GM21526 (cell line): ENCODE results near the gene INPP5A.

Source experiments
- ATAC-seq: cut with Tn5 transposase; IDR thresholded peaks from one replicate; pipeline ENCODE4 v1.9.1; 2021; ENCODE audit warnings: moderate library complexity; ENCODE audit not compliant: unreplicated experiment, low FRiP score

The INPP5A gene

GRCh38 chr10:132804785-132805426 lies 267.3 kb downstream of the INPP5A start:
- no peak for ATAC-seq

GRCh38 chr10:132805599-132805998 lies 268.0 kb downstream of the INPP5A start:
- no peak for ATAC-seq

- ATAC-seq = no peak
Observed at GRCh38 chr10:132806110-132806509, 268.5 kb downstream of the INPP5A start.

- ATAC-seq = no peak
Observed at GRCh38 chr10:132806561-132807003, 269.0 kb downstream of the INPP5A start.

- ATAC-seq = no peak
Observed at GRCh38 chr10:132807621-132808049, 270.0 kb downstream of the INPP5A start.

GRCh38 chr10:132808383-132809231 lies 271.0 kb downstream of the INPP5A start:
- no peak for ATAC-seq

GRCh38 chr10:132809232-132810140 lies 271.9 kb downstream of the INPP5A start:
- no peak for ATAC-seq

- ATAC-seq = no peak
Observed at GRCh38 chr10:132810141-132810806, 272.7 kb downstream of the INPP5A start.

- ATAC-seq = no peak
Observed at GRCh38 chr10:132810807-132811700, 273.5 kb downstream of the INPP5A start.

GRCh38 chr10:132811891-132812481 lies 274.4 kb downstream of the INPP5A start:
- ATAC-seq = no peak

GRCh38 chr10:132812520-132812919 lies 274.9 kb downstream of the INPP5A start:
- ATAC-seq = no peak

GRCh38 chr10:132813001-132813401 lies 275.4 kb downstream of the INPP5A start:
- no peak for ATAC-seq

GRCh38 chr10:132813560-132814468 lies 276.2 kb downstream of the INPP5A start:
- no peak for ATAC-seq

GRCh38 chr10:132814469-132814856 lies 276.9 kb downstream of the INPP5A start:
- no peak for ATAC-seq

GRCh38 chr10:132815168-132815857 lies 277.7 kb downstream of the INPP5A start:
- ATAC-seq = no peak

GRCh38 chr10:132816718-132817117 lies 279.1 kb downstream of the INPP5A start:
- no peak for ATAC-seq

GRCh38 chr10:132817701-132818211 lies 280.2 kb downstream of the INPP5A start:
- ATAC-seq = no peak
